HepG2 (cell line): ENCODE data around the gene AUP1. TPM values are rescaled to one million over a fixed set of nuclear protein-coding genes. Genes with fewer than 3 reads are reported as not detected.

ENCODE experiments used
- AGO2 ChIP-seq: fragments of 200-400 bp; formaldehyde crosslinking; optimal IDR thresholded peaks from 2 replicates; pipeline ENCODE3; 2017; ENCODE audit warnings: mild to moderate bottlenecking, low read depth, low read length, moderate library complexity
- ATRX ChIP-seq: sonication (generic); formaldehyde crosslinking; IDR thresholded peaks from 2 replicates; pipeline ENCODE4 v1.4.0; 2020; ENCODE audit warnings: missing genetic modification reagents, borderline replicate concordance
- E2F1 ChIP-seq: sonication (generic); formaldehyde crosslinking; IDR thresholded peaks from 2 replicates; pipeline ENCODE4 v1.5.0; 2020; ENCODE audit warnings: missing genetic modification reagents
- EED ChIP-seq: sonication (generic); formaldehyde crosslinking; IDR thresholded peaks from 2 replicates; pipeline ENCODE4 v1.5.0; 2020; ENCODE audit warnings: mild to moderate bottlenecking, missing genetic modification reagents
- FOXO1 ChIP-seq: sonication (generic); formaldehyde crosslinking; IDR thresholded peaks from 2 replicates; pipeline ENCODE4 v1.4.0; 2020; ENCODE audit warnings: missing genetic modification reagents
- GATA4 ChIP-seq: sonication (generic); IDR thresholded peaks from 2 replicates; pipeline ENCODE4 v1.6.1; 2016; ENCODE audit warnings: antibody characterized with exemption, low read depth, borderline replicate concordance
- HNRNPL ChIP-seq: fragments of 200-400 bp; formaldehyde crosslinking; IDR thresholded peaks from 2 replicates; pipeline ENCODE4 v1.6.1; 2017; ENCODE audit warnings: mild to moderate bottlenecking, low read depth, low read length
- SMAD3 ChIP-seq: sonication (generic); formaldehyde crosslinking; IDR thresholded peaks from 2 replicates; pipeline ENCODE4 v1.4.0; 2020; ENCODE audit warnings: missing genetic modification reagents
- SMYD3 ChIP-seq: sonication (generic); formaldehyde crosslinking; IDR thresholded peaks from 2 replicates; pipeline ENCODE4 v1.8.1; 2023; ENCODE audit warnings: mild to moderate bottlenecking, missing genetic modification reagents
- SUZ12 ChIP-seq: fragments of 150-350 bp; IDR thresholded peaks from 2 replicates; pipeline ENCODE4 v1.6.1; 2014; ENCODE audit warnings: low read depth, low read length
- TCF7 ChIP-seq: sonication (generic); IDR thresholded peaks from 2 replicates; pipeline ENCODE4 v1.6.1; 2016; ENCODE audit warnings: antibody characterized with exemption, low read depth
- ZNF10 ChIP-seq: sonication (generic); formaldehyde crosslinking; IDR thresholded peaks from 2 replicates; pipeline ENCODE4 v1.4.0; 2020; ENCODE audit warnings: mild to moderate bottlenecking, low read depth, missing genetic modification reagents, borderline replicate concordance
- ZNF18 ChIP-seq: sonication (generic); formaldehyde crosslinking; IDR thresholded peaks from 2 replicates; pipeline ENCODE4 v1.8.0; 2022; ENCODE audit warnings: mild to moderate bottlenecking, missing genetic modification reagents; ENCODE audit not compliant: insufficient replicate concordance
- ZNF263 ChIP-seq: sonication (generic); formaldehyde crosslinking; IDR thresholded peaks from 2 replicates; pipeline ENCODE4 v1.4.0; 2020; ENCODE audit warnings: missing genetic modification reagents
- ZNF776 ChIP-seq: sonication (generic); formaldehyde crosslinking; IDR thresholded peaks from 2 replicates; pipeline ENCODE4 v1.4.0; 2020; ENCODE audit warnings: mild to moderate bottlenecking, missing genetic modification reagents
- polyA plus RNA-seq, 8 experiments: library from polyadenylated mRNA; depleted of rRNA in 3 of 8; stranded (reverse) in 7 of 8; unstranded in 1 of 8; fragments of >200 nt; fragmentation: Illumina TruSeq in 4 of 8; extraction: Trizol in 4 of 8; gene quantifications; 2 replicates each; pipeline versions ENCODE4 v1.2.1 to v1.2.3, GENCODE V29; 2011 to 2016; ENCODE audit warnings: low read depth in 4 of 8, missing spikeins in 1 of 8, mixed read lengths in 1 of 8; ENCODE audit not compliant: insufficient read depth in 1 of 8
- total RNA-seq, 5 experiments: library from RNA; depleted of rRNA; stranded (reverse); fragments of >200 nt; fragmentation: Illumina TruSeq; extraction: Trizol; gene quantifications; 2 replicates each; pipeline ENCODE4 v1.2.3, GENCODE V29; 2016; ENCODE audit warnings: low read depth in 1 of 5
- TF ChIP-seq, protein P1 (sequence below): sonication (generic); formaldehyde crosslinking; IDR thresholded peaks from 2 replicates; pipeline ENCODE4 v1.4.0; 2020; ENCODE audit warnings: missing genetic modification reagents
- TF ChIP-seq, protein P2 (sequence below): IDR thresholded peaks from 2 replicates; pipeline ENCODE4 v1.6.1; 2016; ENCODE audit warnings: low read depth, control low read depth
- TF ChIP-seq, protein P3 (sequence below): sonication (generic); formaldehyde crosslinking; IDR thresholded peaks from 2 replicates; pipeline ENCODE4 v1.4.0; 2020; ENCODE audit warnings: mild to moderate bottlenecking, missing genetic modification reagents
- TF ChIP-seq, protein P4 (sequence below): sonication (generic); formaldehyde crosslinking; IDR thresholded peaks from 2 replicates; pipeline ENCODE4 v1.8.1; 2023; ENCODE audit warnings: mild to moderate bottlenecking, moderate library complexity, missing genetic modification reagents

AUP1 gene
- total and polyA plus RNA-seq, 2 of the 13 experiments (the other 11 are each of a cell fraction or from before 2014, with no cell fraction given): 174 to 267 TPM

DNA sequence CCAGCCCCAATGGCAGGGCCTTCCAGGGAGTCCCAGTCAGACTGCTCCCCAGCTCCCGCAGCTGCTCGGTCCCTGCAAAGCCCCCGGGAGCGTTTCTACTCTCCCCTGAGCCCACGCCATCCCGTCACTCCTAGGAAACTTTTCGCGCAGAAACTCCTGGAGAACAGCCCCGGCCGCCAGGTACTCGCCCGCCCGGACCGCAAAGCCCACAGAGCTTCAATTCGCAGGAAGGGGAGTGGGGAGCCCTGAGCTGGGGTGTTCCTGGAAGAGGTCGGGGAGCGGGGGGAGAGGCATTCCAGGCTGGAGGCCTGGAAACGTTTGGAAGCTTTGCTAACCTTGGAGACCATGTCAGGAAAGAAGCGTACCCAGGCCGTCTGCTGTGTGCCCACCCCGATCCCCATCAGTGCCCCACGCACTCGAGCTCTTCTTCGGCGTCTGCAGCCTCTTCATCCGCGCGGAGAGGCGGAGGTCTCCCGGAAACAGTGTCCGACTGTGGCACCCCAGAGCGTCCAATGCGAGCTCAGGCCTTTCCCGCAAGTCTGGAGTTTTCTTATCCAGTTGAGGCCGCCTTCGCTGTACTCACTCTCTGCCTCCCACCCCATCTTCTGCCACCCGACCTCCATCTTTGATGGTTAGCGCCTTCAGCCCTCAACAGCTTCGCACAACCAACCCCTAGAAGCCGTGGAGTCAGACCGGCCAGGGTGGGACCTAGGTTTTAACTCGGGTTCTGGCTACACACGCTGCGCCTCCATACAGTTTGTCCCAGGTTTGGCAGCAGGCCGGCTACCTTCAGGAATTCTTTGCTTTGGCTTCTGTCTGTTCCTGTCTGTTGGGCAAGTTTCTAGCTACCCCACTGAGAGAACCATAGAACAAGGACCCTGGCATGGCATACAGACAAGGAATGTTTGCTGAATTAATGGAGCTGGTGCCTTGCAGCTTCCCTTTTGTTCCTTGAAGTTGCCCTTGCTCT lies 25.7 kb downstream of the AUP1 start (continued):
- TF ChIP-seq, protein P1, sequence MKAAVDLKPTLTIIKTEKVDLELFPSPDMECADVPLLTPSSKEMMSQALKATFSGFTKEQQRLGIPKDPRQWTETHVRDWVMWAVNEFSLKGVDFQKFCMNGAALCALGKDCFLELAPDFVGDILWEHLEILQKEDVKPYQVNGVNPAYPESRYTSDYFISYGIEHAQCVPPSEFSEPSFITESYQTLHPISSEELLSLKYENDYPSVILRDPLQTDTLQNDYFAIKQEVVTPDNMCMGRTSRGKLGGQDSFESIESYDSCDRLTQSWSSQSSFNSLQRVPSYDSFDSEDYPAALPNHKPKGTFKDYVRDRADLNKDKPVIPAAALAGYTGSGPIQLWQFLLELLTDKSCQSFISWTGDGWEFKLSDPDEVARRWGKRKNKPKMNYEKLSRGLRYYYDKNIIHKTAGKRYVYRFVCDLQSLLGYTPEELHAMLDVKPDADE (CRISPR knock-in tag): no peak
- TF ChIP-seq TCF7 (no peak), AGO2 (peak; percentile 12), GATA4 (peak; percentile 17; the same call in 1 of the 2 replicates), EED (CRISPR knock-in tag) (no peak), HNRNPL (0 out of 2 replicates have a peak, but pooled peaks have one; percentile 39), ZNF263 (no peak), ZNF18 (CRISPR knock-in tag) (no peak), SUZ12 (no peak), ZNF776 (CRISPR knock-in tag) (no peak), ZNF10 (CRISPR knock-in tag) (no peak), ATRX (CRISPR knock-in tag) (no peak), SMAD3 (no peak), FOXO1 (CRISPR knock-in tag) (no peak), E2F1 (0 out of 2 replicates have a peak, but pooled peaks have one; percentile 7), SMYD3 (no peak)
- TF ChIP-seq, protein P2, sequence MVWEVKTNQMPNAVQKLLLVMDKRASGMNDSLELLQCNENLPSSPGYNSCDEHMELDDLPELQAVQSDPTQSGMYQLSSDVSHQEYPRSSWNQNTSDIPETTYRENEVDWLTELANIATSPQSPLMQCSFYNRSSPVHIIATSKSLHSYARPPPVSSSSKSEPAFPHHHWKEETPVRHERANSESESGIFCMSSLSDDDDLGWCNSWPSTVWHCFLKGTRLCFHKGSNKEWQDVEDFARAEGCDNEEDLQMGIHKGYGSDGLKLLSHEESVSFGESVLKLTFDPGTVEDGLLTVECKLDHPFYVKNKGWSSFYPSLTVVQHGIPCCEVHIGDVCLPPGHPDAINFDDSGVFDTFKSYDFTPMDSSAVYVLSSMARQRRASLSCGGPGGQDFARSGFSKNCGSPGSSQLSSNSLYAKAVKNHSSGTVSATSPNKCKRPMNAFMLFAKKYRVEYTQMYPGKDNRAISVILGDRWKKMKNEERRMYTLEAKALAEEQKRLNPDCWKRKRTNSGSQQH: no peak
- TF ChIP-seq, protein P3, sequence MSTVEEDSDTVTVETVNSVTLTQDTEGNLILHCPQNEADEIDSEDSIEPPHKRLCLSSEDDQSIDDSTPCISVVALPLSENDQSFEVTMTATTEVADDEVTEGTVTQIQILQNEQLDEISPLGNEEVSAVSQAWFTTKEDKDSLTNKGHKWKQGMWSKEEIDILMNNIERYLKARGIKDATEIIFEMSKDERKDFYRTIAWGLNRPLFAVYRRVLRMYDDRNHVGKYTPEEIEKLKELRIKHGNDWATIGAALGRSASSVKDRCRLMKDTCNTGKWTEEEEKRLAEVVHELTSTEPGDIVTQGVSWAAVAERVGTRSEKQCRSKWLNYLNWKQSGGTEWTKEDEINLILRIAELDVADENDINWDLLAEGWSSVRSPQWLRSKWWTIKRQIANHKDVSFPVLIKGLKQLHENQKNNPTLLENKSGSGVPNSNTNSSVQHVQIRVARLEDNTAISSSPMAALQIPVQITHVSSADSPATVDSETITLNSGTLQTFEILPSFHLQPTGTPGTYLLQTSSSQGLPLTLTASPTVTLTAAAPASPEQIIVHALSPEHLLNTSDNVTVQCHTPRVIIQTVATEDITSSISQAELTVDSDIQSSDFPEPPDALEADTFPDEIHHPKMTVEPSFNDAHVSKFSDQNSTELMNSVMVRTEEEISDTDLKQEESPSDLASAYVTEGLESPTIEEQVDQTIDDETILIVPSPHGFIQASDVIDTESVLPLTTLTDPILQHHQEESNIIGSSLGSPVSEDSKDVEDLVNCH (CRISPR knock-in tag): no peak
- TF ChIP-seq, protein P4, sequence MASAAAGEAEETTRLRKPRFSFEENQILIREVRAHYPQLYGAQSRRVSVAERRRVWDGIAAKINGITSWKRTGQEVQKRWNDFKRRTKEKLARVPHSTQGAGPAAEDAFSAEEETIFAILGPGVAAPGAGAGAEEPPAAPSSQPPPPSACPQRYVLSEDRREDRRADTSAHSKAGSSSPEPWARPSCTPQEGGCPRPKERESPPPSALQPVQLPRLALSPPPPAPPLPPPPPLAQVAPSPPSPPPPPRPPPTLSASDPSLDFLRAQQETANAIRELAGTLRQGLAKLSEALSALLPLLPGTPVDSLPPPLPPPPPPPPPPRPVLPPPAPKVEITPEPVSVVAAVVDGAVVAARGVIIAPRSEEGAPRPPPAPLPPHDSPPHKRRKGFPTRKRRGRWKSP (CRISPR knock-in tag): peak; percentile 37; the same call in 1 of the 2 replicates
